GM21717 (cell line): ENCODE data around the gene TMEM38A.

Experiments
- ATAC-seq: cut with Tn5 transposase; IDR thresholded peaks from one replicate; pipeline ENCODE4 v1.9.1; 2021; ENCODE audit warnings: mild to moderate bottlenecking, moderate library complexity; ENCODE audit not compliant: unreplicated experiment

Gene TMEM38A

DNA sequence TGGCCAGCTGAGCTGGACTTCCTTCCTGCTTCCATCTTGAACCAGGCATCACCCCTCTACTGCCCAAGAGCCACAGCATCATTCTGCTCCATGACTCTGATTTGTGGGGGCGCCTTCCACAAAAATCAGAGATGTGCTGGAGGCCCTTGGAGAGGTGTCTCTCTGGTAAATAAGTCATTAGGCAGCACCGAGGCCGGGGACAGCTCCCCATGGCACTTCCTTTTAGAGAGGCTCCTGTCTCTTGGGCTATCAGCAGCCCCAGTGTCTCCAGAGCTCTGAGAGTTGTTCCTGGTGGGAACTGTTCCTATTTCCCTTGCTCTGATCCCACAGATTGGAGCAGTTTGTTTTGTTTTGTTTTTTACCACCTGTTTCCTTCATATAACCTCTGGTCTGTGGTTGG is 78.6 kb downstream of the TMEM38A start:
- no peak for ATAC-seq
